ENCODE measurements around the gene MAP4K2. TPM values are rescaled to one million over a fixed set of nuclear protein-coding genes. Genes with fewer than 3 reads are reported as not detected.

MAP4K2 gene
- total and polyA plus RNA-seq, 2 of the 8 experiments (the other 6 are each of a cell fraction or from before 2014, with no cell fraction given), result 20.1 to 20.7 TPM

DNA sequence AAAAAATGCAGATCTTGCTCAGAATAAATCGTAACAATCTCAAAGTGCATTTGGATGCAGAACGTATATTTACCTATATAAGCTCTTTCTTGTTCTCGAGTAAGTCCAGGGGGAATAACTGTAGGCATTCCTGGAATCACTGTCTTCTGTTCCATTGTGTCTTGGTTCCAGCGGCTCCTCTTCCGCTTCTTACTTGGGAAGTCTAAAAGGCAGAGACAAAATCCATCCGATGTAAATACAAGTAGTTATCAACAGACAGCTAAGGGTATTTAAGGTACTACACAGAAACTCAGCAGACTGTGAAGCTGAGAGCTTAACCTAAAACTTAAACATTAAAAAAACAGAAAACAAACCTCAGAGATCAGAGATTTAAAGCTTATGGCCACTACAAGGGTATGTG, 26.6 kb downstream of the MAP4K2 start:
- H4K20me1 ChIP-seq (replicated peaks in 1 of 2; ENCODE audit: control insufficient read depth in 1 of 2, insufficient read depth in 2 of 2, low read length in 2 of 2), result peaks cover 32 to 39% of the 10 kb centered on the region in 2 experiments
- H3K23ac ChIP-seq (ENCODE audit: insufficient read length), result no peak overlapping the region
- peaks cover 2 to 6% (median 5%) of the 10 kb centered on the region in 4 experiments; a peak in 5 of 7 replicates for H3K4me1 ChIP-seq (replicated peaks in 1 of 4; ENCODE audit: control insufficient read depth in 3 of 4, insufficient read depth in 4 of 4, low read length in 3 of 4)
- H4K91ac ChIP-seq (replicated peaks; ENCODE audit: insufficient read length, low read length), result no peak overlapping the region
- H2BK20ac ChIP-seq (ENCODE audit: low read length), result no peak overlapping the region
- H2BK120ac ChIP-seq (replicated peaks; ENCODE audit: low read depth, low read length), result no peak overlapping the region
- no peak overlapping the region for H4K5ac ChIP-seq (ENCODE audit: insufficient read length, low read depth, low read length)
- no peak overlapping the region for H2BK12ac ChIP-seq (ENCODE audit: low read depth, low read length)
- H3K9me3 ChIP-seq (ENCODE audit: insufficient read depth in 2 of 2, low read depth in 1 of 2, low read length in 1 of 2), result no peaks in the 10 kb centered on the region
- no peak for TF ChIP-seq TBP (IDR thresholded peaks at IDR 0.05; ENCODE audit: low read depth, low read length)
- TF ChIP-seq POLR2A (IDR thresholded peaks at IDR 0.05; ENCODE audit: control extremely low read depth in 1 of 2, low read depth in 2 of 2, low read length in 2 of 2), result 0 out of 3 replicates have a peak, but pooled peaks of 1 of the 2 experiments have one; percentile 7
- 93% methylated on average over 6 of the region's 6 CpGs; no CpG with 5 or more reads in 1 of the 2 experiments for WGBS, 2 experiments (ENCODE audit: extremely low coverage in 1 of 2, insufficient coverage in 1 of 2, insufficient read length in 1 of 2, insufficient replicate concordance in 2 of 2, low coverage in 1 of 2, low lambda C conversion rate in 2 of 2, missing lambda C conversion rate in 1 of 2)
- H4K8ac ChIP-seq (ENCODE audit: extremely low read depth, insufficient read depth, low read length), result no peak overlapping the region
- ChIA-PET POLR2A (ENCODE audit: partially characterized antibody) (interaction anchor here (0.5 to 29.2 kb wide), 8 partner anchors 18 to 517 kb away, joined by 3 to 1087 read pairs (median 4); partner anchors contain the start of genes EHD1, PYGM and RASGRP2), CTCF (ENCODE audit: partially characterized antibody) (interaction anchor here (0.6 to 23.6 kb wide), 8 partner anchors 9 to 73 kb away, joined by 3 to 376 read pairs (median 4); partner anchors contain the start of genes PYGM and RASGRP2)
- no peak overlapping the region for H3K14ac ChIP-seq (ENCODE audit: insufficient read length)
- peak overlapping the region; percentile 84 to 92; a peak in 3 of 4 replicates for H3K4me2 ChIP-seq (ENCODE audit: insufficient read depth in 1 of 2, low read depth in 2 of 2, low read length in 2 of 2)
- no peak overlapping the region; a peak in 1 of 7 replicates for H3K9ac ChIP-seq (replicated peaks in 1 of 4; ENCODE audit: extremely low read depth in 1 of 4, low read depth in 3 of 4, low read length in 3 of 4)
- peaks cover 40 to 57% (median 54%) of the 10 kb centered on the region in 4 experiments for H3K36me3 ChIP-seq (ENCODE audit: control insufficient read depth in 2 of 4, insufficient read depth in 4 of 4, low read length in 3 of 4)
- no peak overlapping the region for H3K56ac ChIP-seq (replicated peaks; ENCODE audit: insufficient read length, low read depth, low read length)
- no peak overlapping the region for H2BK5ac ChIP-seq (ENCODE audit: low read depth, low read length)
- peak overlapping the region in 3 of 4 experiments; percentile 69 to 97 (median 93); a peak in 6 of 8 replicates for H3K4me3 ChIP-seq (ENCODE audit: extremely low read depth in 1 of 4, insufficient read depth in 2 of 4, low read depth in 3 of 4, low read length in 4 of 4)
- H3K18ac ChIP-seq (ENCODE audit: extremely low read depth, low read length), result no peak overlapping the region
- no peak overlapping the region for H2BK15ac ChIP-seq (ENCODE audit: low read length)
- no peak overlapping the region for H2AK5ac ChIP-seq (ENCODE audit: low read depth, low read length)
- no peak overlapping the region for H3K4ac ChIP-seq (replicated peaks; ENCODE audit: insufficient read length, low read depth, low read length)
- H3K79me1 ChIP-seq (ENCODE audit: low read depth, low read length), result peaks cover 9% of the 10 kb centered on the region
- FAIRE-seq, result no peak
- peaks cover 9% of the 10 kb centered on the region for H3K23me2 ChIP-seq (ENCODE audit: low read depth, low read length)
- no peaks in the 10 kb centered on the region for H3K27me3 ChIP-seq (replicated peaks in 1 of 4; ENCODE audit: control insufficient read depth in 3 of 4, extremely low read depth in 1 of 4, insufficient read depth in 3 of 4, low read length in 3 of 4)
- no peak overlapping the region for H3K27ac ChIP-seq (ENCODE audit: low read depth, low read length)
- no peak for DNase-seq (ENCODE audit: low read depth in 1 of 2, low spot score in 2 of 2)
- H2AFZ ChIP-seq (ENCODE audit: low read length), result no peak overlapping the region
- H3K79me2 ChIP-seq (ENCODE audit: control insufficient read depth in 1 of 2, insufficient read depth in 2 of 2, low read length in 2 of 2), result peaks cover 30 to 61% of the 10 kb centered on the region in 2 experiments

Data from H1 (cell line).